HG02973 (cell line): ENCODE data around the gene CYB5B.

Source experiments
- ATAC-seq: cut with Tn5 transposase; IDR thresholded peaks from one replicate; pipeline ENCODE4 v1.9.1; 2021; ENCODE audit warnings: moderate library complexity; ENCODE audit not compliant: unreplicated experiment

CYB5B gene

DNA sequence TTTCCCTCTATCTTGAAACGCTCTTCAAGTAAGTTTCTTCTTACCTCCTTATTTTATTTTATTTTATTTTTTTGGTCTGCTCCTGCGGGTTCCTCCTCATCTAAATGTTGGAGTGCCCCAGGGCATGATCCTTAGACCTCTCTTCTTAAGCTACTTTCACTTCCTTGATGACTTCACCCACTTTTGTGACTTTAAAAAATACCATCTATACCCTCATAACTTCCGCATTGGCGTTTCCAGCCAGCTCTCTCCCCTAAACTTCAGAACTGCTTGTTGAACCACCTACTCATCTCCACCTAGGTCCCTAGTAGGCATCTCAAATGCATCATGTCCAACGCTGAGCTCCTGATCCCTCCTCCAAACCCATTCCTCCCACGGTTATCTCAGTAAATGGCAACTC is 89.9 kb downstream of the CYB5B start:
- ATAC-seq, result no peak
